Cardiac atrium fibroblast (primary cell): ENCODE data around the gene GALNT10. TPM values are rescaled to one million over a fixed set of nuclear protein-coding genes. Genes with fewer than 3 reads are reported as not detected.

ENCODE experiments used
- total RNA-seq: library from RNA; depleted of rRNA; stranded (reverse); fragments of >200 nt; gene quantifications from 2 replicates; pipeline ENCODE4 v1.2.3, GENCODE V29; 2015

Gene GALNT10
- total RNA-seq = 47.8 and 55.1 TPM in 2 replicates

DNA sequence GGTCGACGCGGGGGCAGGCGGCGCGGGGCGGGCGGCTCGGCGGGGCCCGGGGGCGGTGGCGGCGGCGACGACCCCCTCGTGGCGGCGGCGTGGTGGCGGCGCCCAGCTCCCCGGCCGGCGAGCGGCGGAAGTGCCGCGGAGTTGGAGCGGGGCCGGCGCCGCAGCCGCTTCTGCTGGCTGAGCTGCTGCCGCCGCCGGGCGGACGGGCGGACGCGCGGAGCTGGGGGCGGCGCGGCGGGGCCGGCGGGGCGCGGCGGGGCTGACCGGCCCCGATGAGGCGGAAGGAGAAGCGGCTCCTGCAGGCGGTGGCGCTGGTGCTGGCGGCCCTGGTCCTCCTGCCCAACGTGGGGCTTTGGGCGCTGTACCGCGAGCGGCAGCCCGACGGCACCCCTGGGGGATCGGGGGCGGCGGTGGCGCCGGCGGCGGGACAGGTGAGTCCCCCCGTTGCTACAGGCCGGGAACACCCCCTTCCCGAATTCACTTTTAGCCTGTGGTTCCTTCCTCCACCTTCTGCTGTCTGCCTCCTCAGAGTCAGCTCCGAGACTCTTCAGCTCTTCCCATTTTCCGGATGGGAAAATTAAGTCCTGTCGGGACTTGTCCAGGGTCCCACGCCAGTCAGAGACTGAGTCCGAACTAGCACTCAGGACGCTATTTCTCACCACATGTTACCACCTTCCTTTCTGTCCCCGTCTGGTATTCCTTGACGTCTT is at the start of gene GALNT10:
TSS of gene GALNT10 (plus strand) at position 139 of the 710 bp plus-strand sequence. CDS start at position 273, 134 bp downstream.

DNA sequence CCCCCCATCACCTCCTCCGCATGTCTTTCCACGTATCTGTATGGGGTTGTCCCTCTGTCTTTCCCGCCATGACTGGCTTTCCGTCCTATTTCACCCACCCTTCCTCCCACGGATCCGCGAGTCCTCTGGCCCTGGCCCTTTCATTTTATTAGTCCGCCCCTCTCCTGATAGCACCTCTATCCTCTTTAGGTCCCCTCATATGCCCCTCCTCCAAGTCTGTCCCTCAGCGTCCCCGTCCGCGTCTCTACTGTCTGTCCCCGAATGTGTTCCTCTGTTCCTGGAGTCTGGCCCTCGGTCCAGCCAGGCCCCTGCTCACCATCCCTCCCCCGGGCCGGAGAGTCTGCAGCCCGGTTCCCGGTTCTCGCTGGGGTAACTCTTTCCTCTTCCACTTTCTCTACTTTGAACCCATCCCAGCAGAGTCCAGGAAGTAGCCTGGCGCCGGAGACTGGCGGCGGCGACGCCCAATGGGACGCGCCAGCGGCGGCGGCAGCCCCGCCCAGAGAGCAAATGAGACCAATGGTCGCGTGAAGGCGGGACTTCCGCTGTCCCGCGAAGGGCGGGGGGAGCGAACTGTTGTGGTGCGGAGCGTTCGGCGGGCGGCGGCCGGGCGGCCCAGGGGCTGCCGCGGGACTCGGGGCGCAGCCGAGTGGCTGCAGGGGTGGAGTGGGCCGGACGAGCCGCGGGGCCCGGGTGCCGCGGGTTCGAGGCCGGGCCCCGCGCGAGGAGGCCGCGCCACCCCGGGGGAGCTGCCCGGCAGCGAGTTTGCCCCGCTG is 255.1 kb downstream of the GALNT10 start, which contains the start of gene SAP30L:
TSS of gene SAP30L (plus strand) at position 576 of the 773 bp plus-strand sequence. CDS start 608 bp downstream, outside the sequence.

Other genes starting within 250 kb of the GALNT10 start
- gene FAM114A2, start 151.8 kb upstream of the GALNT10 start, total RNA-seq = 35.0 and 47.3 TPM in 2 replicates
- gene MFAP3, start 151.8 kb upstream of the GALNT10 start, total RNA-seq = 48.0 and 57.9 TPM in 2 replicates